Esophagus squamous epithelium (tissue), 5 donors: ENCODE measurements around the gene RELN. TPM values are rescaled to one million over a fixed set of nuclear protein-coding genes. Genes with fewer than 3 reads are reported as not detected.

Source experiments
- DNase-seq: peaks from one replicate; lab custom pipeline; 2025; lab: John Stamatoyannopoulos, UW
- H3K27ac ChIP-seq, 4 donors: fragments of 200-600 bp; sonication (generic); one replicate each; pipeline ENCODE4 v1.5.1; 2016 to 2019; ENCODE audit warnings: mild to moderate bottlenecking in 1 of 4
- H3K27me3 ChIP-seq, 4 donors: fragments of 200-600 bp; sonication (generic); 1 replicate in 3 of 4; 2 replicates in 1 of 4; pipeline versions ENCODE4 v1.5.1 to v1.6.0; 2017 to 2021; ENCODE audit warnings: antibody characterized with exemption in 1 of 4
- H3K36me3 ChIP-seq, 3 donors: fragments of 200-600 bp; sonication (generic); one replicate each; pipeline ENCODE4 v1.5.1; 2016 to 2019
- H3K4me1 ChIP-seq, 3 donors: fragments of 200-600 bp; sonication (generic); one replicate each; pipeline ENCODE4 v1.5.1; 2017 to 2019
- H3K4me3 ChIP-seq, 4 donors: fragments of 200-600 bp; sonication (generic); 1 replicate in 3 of 4; 2 replicates in 1 of 4; pipeline ENCODE4 v1.5.1; 2016 to 2019; ENCODE audit warnings: mild to moderate bottlenecking in 2 of 4, moderate library complexity in 1 of 4
- H3K9me3 ChIP-seq, 3 donors: fragments of 200-600 bp; sonication (generic); one replicate each; pipeline ENCODE4 v1.5.1; 2016 to 2019
- CTCF ChIP-seq, 6 experiments: fragments of 450-650 bp in 4 of 6; fragments of 200-600 bp in 2 of 6; sonication (generic) in 2 of 6; IDR thresholded peaks; one replicate each; pipeline ENCODE4 v1.5.1; 2016 to 2019; ENCODE audit warnings: antibody characterized with exemption in 6 of 6, mild to moderate bottlenecking in 4 of 6, moderate library complexity in 4 of 6
- POLR2A ChIP-seq, 4 donors: fragments of 450-650 bp; IDR thresholded peaks; one replicate each; pipeline ENCODE4 v1.6.1; 2017; ENCODE audit warnings: antibody characterized with exemption in 4 of 4, mild to moderate bottlenecking in 4 of 4, moderate library complexity in 3 of 4
- WGBS, 2 donors: methylation state at CpG; one replicate each; pipeline ENCODE4 v1.1.5; 2018; 5-methylcytosine and 5-hydroxymethylcytosine counted together
- intact Hi-C: fragments of 100-400 bp; cut with DNase I; formaldehyde crosslinking; loops from one replicate; pipeline ENCODE4 v1.15.0; 2022
- total RNA-seq, 4 donors: library from RNA; depleted of rRNA; stranded (reverse); fragments of >200 nt; gene quantifications; one replicate each; pipeline ENCODE4 v1.1.0, GENCODE V29; 2016
- donor health status: DM: yes; HTN: yes; CAD: no.

The RELN gene
- total RNA-seq, 4 donors from 2014 or later, result 0.68 to 6.5 (median 1.00) TPM

- H3K27me3 ChIP-seq, result no peaks in the 10 kb centered on the region
- intact Hi-C loops, result no loop called here
- H3K4me1 ChIP-seq, result no peaks in the 10 kb centered on the region
- TF ChIP-seq POLR2A (IDR thresholded peaks at IDR 0.05) (no peak), CTCF (IDR thresholded peaks at IDR 0.05) (no peak)
- H3K36me3 ChIP-seq, result no peaks in the 10 kb centered on the region
- no peaks in the 10 kb centered on the region for H3K9me3 ChIP-seq
- H3K27ac ChIP-seq, result no peak overlapping the region
- DNase-seq, result no peak
- H3K4me3 ChIP-seq, result no peak overlapping the region
- 53 to 67% methylated on average over 1 of the region's 1 CpG for WGBS, 2 donors
Observed at GRCh38 chr7:103929901-103930311, 59.6 kb downstream of the RELN start.

GRCh38 chr7:103928581-103928980 is 60.9 kb downstream of the RELN start:
- Histone ChIP-seq H3K36me3 (no peaks in the 10 kb centered on the region), H3K4me1 (no peaks in the 10 kb centered on the region), H3K27ac (no peak overlapping the region), H3K9me3 (no peaks in the 10 kb centered on the region), H3K4me3 (no peak overlapping the region), H3K27me3 (no peaks in the 10 kb centered on the region)
- 22 to 30% methylated on average over 1 of the region's 1 CpG for WGBS, 2 donors
- TF ChIP-seq CTCF (IDR thresholded peaks at IDR 0.05) (no peak), POLR2A (IDR thresholded peaks at IDR 0.05) (no peak)
- DNase-seq, result no peak
- intact Hi-C loops, result no loop called here

GRCh38 chr7:103924184-103924583 is 65.3 kb downstream of the RELN start:
- Histone ChIP-seq H3K4me1 (no peaks in the 10 kb centered on the region), H3K36me3 (no peaks in the 10 kb centered on the region), H3K4me3 (no peak overlapping the region), H3K9me3 (no peaks in the 10 kb centered on the region), H3K27me3 (no peaks in the 10 kb centered on the region), H3K27ac (no peak overlapping the region)
- WGBS, 2 donors, result 55 to 61% methylated on average over 4 of the region's 4 CpGs
- TF ChIP-seq POLR2A (IDR thresholded peaks at IDR 0.05), result no peak
- no peak for TF ChIP-seq CTCF (IDR thresholded peaks at IDR 0.05)
- intact Hi-C loops, result no loop called here
- DNase-seq, result no peak

- intact Hi-C loops, result no loop called here
- Histone ChIP-seq H3K27ac (no peak overlapping the region), H3K4me3 (no peak overlapping the region), H3K36me3 (no peaks in the 10 kb centered on the region), H3K4me1 (no peaks in the 10 kb centered on the region), H3K27me3 (no peaks in the 10 kb centered on the region), H3K9me3 (no peaks in the 10 kb centered on the region)
- 43 to 46% methylated on average over 2 of the region's 2 CpGs for WGBS, 2 donors
- DNase-seq, result no peak
- TF ChIP-seq POLR2A (IDR thresholded peaks at IDR 0.05) (no peak), CTCF (IDR thresholded peaks at IDR 0.05) (no peak)
Observed at GRCh38 chr7:103922407-103922806, 67.1 kb downstream of the RELN start.

- Histone ChIP-seq H3K36me3 (no peaks in the 10 kb centered on the region), H3K4me3 (no peak overlapping the region), H3K4me1 (no peaks in the 10 kb centered on the region), H3K9me3 (no peaks in the 10 kb centered on the region), H3K27me3 (no peaks in the 10 kb centered on the region), H3K27ac (no peak overlapping the region)
- TF ChIP-seq POLR2A (IDR thresholded peaks at IDR 0.05) (no peak), CTCF (IDR thresholded peaks at IDR 0.05) (no peak)
- no peak for DNase-seq
- 30 to 37% methylated on average over 1 of the region's 1 CpG for WGBS, 2 donors
- intact Hi-C loops, result no loop called here
Observed at GRCh38 chr7:103921692-103922091, 67.8 kb downstream of the RELN start.
